ENCODE data around the gene SRCIN1.
"Not testable (repeated sequence)": the region's sequence is repeated elsewhere in the genome, so short reads cannot be mapped to it uniquely, and the experiment has no call there.

DNA sequence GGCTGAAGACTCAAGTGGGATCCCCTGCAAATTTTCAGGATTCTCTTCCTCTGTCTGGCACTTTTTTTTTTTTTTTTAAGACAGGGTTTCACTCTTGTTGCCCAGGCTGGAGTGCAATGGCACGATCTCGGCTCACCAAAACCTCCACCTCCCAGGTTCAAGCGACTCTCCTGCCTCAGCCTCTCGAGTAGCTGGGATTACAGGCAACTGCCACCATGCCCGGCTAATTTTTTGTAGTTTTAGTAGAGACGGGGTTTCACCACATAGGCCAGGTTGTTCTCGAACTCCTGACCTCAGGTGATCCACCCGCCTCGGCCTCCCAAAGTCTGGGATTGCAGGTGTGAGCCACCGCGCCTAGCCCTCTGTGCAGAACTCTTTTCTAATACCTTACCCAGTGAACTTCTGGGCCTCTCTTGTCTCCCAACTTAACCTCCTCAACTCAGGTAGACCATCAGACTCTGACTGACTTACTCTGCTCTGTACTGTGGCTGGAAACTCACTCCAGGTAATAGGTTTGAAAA is 45.0 kb upstream of the SRCIN1 start:
- TF ChIP-seq, protein P1, sequence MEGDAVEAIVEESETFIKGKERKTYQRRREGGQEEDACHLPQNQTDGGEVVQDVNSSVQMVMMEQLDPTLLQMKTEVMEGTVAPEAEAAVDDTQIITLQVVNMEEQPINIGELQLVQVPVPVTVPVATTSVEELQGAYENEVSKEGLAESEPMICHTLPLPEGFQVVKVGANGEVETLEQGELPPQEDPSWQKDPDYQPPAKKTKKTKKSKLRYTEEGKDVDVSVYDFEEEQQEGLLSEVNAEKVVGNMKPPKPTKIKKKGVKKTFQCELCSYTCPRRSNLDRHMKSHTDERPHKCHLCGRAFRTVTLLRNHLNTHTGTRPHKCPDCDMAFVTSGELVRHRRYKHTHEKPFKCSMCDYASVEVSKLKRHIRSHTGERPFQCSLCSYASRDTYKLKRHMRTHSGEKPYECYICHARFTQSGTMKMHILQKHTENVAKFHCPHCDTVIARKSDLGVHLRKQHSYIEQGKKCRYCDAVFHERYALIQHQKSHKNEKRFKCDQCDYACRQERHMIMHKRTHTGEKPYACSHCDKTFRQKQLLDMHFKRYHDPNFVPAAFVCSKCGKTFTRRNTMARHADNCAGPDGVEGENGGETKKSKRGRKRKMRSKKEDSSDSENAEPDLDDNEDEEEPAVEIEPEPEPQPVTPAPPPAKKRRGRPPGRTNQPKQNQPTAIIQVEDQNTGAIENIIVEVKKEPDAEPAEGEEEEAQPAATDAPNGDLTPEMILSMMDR (IDR thresholded peaks at IDR 0.05 in 4 of 5, conservative IDR thresholded peaks at IDR 0.05 in 1 of 5): not testable (repeated sequence)
- not testable (repeated sequence) for TF ChIP-seq POLR2A (IDR thresholded peaks at IDR 0.05)

Measured in gastrocnemius medialis (tissue), 4 donors.